ENCODE data around the gene GOLGA5.
"Not testable (repeated sequence)": the region's sequence is repeated elsewhere in the genome, so short reads cannot be mapped to it uniquely, and the experiment has no call there.

Gene GOLGA5

GRCh38 chr14:92841930-92842329, 47.8 kb downstream of the GOLGA5 start:
- no peak for DNase-seq

- DNase-seq: no peak
Measured at GRCh38 chr14:92844204-92844603, 50.1 kb downstream of the GOLGA5 start.

- no peak for DNase-seq
Measured at GRCh38 chr14:92846162-92846897, 52.2 kb downstream of the GOLGA5 start.

GRCh38 chr14:92847278-92847677, 53.2 kb downstream of the GOLGA5 start:
- no peak for DNase-seq

- DNase-seq: no peak
Measured at GRCh38 chr14:92847749-92848148, 53.6 kb downstream of the GOLGA5 start.

- DNase-seq: no peak
Measured at GRCh38 chr14:92848887-92849286, 54.8 kb downstream of the GOLGA5 start.

- DNase-seq: no peak
Measured at GRCh38 chr14:92850492-92850891, 56.4 kb downstream of the GOLGA5 start.

GRCh38 chr14:92853136-92853535, 59.0 kb downstream of the GOLGA5 start:
- not testable (repeated sequence) for DNase-seq

GRCh38 chr14:92860049-92860840, 66.1 kb downstream of the GOLGA5 start:
- DNase-seq: no peak

GRCh38 chr14:92861856-92862745, 68.0 kb downstream of the GOLGA5 start:
- no peak for DNase-seq

- DNase-seq: peak; percentile 58
Measured at GRCh38 chr14:92863286-92864080, 69.4 kb downstream of the GOLGA5 start.

GRCh38 chr14:92865674-92866073, 71.6 kb downstream of the GOLGA5 start:
- DNase-seq: no peak

GRCh38 chr14:92866181-92866752, 72.2 kb downstream of the GOLGA5 start:
- DNase-seq: no peak

- DNase-seq: no peak
Measured at GRCh38 chr14:92866901-92867865, 73.1 kb downstream of the GOLGA5 start.

- DNase-seq: no peak
Measured at GRCh38 chr14:92874962-92875661, 81.0 kb downstream of the GOLGA5 start.

GRCh38 chr14:92877757-92878431, 83.8 kb downstream of the GOLGA5 start:
- DNase-seq: no peak

GRCh38 chr14:92880351-92880750, 86.2 kb downstream of the GOLGA5 start:
- no peak for DNase-seq

GRCh38 chr14:92880851-92881250, 86.7 kb downstream of the GOLGA5 start:
- DNase-seq: peak; percentile 41

GRCh38 chr14:92883066-92883465, 89.0 kb downstream of the GOLGA5 start:
- no peak for DNase-seq

- DNase-seq: no peak
Measured at GRCh38 chr14:92884410-92884809, 90.3 kb downstream of the GOLGA5 start.

Measured in DMS53 (cell line).